GM19193 (cell line): ENCODE measurements around the gene DYNAP.

Source experiments
- POLR2A ChIP-seq: IDR thresholded peaks from 4 replicates; pipeline ENCODE4 v1.6.1; 2011; ENCODE audit not compliant: insufficient read depth, insufficient read length; ENCODE audit errors: extremely low read depth

Gene DYNAP, protein sequence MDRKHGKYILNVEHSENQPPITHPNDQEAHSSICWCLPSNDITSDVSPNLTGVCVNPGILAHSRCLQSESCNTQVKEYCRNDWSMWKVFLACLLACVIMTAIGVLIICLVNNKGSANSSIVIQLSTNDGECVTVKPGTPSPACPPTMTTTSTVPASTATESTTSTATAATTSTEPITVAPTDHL

DNA sequence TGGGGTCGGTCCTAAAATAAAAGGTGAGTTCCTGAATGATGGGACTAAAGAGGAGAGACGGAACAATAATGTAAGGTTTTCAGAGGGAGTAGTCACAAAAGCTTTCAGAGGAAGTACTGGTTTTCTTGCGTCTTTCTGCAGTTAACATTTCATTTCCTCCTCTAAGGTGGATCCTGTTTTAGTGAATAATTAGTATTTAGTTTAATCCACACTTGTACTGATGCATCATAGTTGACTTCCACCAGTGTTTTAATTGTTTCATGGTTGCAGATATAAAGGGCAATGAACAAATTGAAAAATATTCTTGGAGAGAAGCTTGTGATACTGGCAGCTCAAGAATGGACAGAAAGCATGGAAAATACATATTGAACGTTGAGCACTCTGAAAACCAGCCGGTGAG, at the start of gene DYNAP:
DYNAP (plus strand) TSS at position 301 of the 400 bp plus-strand sequence; CDS start at position 339, 38 bp downstream.
- no peak for TF ChIP-seq POLR2A

DNA sequence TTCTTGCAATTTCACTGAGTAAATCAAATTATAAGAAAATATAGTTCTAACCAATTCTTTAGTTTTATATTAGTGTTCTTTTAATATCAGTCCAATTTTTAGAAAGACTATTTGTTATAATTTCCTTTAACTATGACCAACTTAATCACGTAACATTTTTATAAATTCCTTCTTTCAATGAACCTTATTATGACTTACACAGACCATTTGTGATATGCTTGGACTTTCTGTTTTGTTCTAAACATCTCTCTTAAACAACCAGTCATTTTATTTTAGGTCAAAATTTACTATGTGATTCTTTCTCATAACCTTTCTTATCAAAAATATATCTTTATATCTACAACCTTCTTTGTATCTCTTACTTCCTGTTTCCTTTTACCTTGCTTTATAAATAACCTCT, 39.5 kb upstream of the DYNAP start:
- TF ChIP-seq POLR2A: no peak

- TF ChIP-seq POLR2A: no peak
Measured at GRCh38 chr18:54555286-54555685, 35.8 kb upstream of the DYNAP start.

DNA sequence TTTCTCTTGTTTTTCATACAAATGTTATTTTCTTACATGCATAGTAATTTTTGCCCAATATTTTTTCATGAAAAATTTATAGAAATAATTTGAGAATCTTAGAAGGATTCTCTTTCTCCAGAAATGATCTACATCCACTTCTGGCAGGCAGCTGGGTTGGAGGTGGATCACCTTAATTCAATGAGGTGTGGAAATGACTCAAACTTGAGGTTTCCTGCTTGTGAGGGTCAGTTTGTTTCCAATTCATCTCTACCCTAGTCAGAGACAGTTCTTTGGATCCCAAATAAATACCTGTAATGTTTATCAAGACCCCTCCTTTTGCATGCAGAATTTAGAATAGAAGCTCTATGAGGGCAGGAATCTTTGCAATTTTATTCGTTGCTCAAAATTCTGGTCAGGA, 35.0 kb upstream of the DYNAP start:
- TF ChIP-seq POLR2A: no peak

DNA sequence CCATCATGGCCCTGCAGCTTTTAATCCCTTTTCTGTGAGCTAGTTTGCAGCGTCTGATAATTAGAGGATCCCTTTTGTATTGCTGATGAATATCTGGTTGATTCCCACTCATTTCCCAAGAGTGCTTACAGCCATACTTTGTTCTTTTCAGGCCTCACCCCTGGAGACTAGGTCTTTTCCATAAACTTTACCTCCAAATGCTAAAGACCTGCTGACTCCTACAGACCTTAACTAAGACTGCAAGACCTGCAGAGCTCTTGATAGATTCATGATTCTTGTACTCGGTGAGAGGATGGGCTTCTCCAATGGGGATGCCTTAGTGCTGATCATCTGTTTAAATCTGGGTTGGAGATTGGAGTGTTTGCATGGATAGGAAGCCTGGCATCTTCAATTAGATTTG, 33.1 kb upstream of the DYNAP start:
- TF ChIP-seq POLR2A: no peak

GRCh38 chr18:54558609-54559585, 32.1 kb upstream of the DYNAP start:
- TF ChIP-seq POLR2A: no peak

DNA sequence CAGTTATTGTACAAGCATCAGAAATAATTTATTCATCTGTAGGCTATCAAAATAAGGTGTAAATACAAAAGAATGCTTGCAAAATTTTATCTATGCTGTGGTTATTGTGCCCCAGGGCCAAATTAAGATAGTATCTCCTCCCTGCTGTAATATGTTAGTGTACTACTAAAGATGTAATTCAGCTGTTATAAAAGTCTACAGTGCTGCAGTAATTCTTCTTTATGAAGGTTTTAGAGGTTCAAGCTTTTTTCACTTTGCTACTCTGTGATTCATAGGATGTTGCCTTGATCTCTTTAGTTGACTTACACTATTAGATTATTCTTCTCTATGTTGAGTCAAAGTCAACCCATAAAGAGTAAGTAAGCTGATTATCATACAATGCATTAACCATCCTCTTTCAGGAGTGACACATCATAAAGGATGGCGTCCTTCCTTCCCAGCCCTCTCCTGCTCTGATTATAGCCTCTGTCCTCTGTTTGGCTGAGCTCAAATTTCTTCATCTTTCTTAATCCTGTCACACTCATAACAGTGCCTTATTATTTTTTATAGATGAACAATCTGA, 29.3 kb upstream of the DYNAP start:
- no peak for TF ChIP-seq POLR2A

DNA sequence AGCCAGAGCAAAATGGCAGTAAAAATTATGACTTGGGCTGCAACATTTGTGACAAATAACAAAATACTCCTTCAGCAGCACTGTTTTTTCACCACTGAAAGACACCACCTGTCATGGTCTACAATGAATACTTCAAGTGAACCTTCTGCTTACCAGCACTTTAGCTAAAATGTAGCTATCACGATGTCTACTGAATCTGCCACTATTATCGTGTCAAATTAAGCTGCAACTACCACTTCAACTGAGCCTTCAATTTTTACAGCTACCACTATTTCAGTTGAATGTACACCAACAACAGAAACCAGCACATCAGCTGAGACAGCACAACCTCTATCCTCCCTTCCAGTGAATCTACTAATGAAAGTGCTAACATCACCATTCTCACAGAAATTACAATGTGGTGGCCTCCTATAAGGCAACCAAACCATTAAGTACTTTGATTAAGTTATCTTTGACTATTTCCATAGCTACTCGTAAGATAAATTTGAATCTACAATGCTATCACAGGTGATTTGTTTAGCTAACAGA, 10.8 kb upstream of the DYNAP start:
- TF ChIP-seq POLR2A: no peak

- no peak for TF ChIP-seq POLR2A
Measured at GRCh38 chr18:54584065-54584464, 7.0 kb upstream of the DYNAP start.

DNA sequence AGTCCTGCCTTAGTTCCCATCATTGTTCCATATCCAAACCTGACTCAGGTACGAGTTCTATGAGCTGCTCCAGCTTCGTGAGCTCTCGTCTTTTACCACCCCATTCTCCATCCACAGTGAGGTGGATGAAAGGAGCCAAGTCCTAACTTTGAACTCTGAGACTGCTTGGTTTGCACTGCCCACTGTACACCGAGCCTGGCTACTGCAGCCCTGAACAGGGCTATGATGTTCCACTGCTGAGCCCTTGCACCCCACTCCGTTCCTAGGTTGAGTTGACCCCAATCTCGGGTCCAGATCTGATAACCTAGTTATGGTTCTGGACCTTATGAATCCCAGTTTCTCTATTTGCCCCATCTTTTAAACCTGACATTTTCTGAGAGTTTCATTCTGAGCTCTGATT, 5.3 kb upstream of the DYNAP start:
- TF ChIP-seq POLR2A: no peak

DNA sequence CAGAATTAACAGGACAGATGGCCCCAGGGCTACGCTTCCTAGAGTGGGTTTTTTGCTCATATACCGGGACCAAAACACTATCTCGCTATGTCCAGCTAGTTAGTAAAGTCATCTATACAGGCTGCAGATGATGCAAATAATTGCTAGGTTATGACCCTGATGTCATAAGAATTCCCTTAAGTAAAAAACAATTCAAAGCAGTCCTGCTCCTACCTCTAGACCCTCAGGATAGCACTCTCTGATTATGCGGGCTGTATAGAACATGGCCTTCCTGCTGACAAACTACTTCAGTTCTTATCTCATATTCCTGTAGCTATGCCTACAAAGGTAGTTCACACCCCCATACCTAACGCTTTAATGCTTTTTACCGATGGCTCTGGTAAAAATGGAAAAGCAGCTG, 13.2 kb downstream of the DYNAP start:
- TF ChIP-seq POLR2A: no peak

DNA sequence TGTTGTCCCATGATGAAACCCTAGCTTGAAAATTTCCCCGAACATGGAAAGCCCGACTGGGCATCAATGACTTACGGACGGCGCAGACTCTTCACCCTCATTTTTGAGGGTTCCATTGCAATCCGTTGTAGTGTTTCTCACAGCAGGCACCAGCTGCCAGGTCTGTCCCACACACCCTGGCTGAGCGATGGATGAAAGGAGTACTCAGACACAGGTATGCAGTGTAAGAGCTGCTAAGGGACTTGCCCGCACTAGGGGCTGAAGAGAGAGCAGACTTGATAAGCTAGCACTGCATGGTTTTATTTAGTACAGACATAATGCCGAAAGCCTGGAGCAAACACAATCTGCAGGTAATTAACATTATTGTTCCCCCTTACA, 15.8 kb downstream of the DYNAP start:
- TF ChIP-seq POLR2A: no peak

DNA sequence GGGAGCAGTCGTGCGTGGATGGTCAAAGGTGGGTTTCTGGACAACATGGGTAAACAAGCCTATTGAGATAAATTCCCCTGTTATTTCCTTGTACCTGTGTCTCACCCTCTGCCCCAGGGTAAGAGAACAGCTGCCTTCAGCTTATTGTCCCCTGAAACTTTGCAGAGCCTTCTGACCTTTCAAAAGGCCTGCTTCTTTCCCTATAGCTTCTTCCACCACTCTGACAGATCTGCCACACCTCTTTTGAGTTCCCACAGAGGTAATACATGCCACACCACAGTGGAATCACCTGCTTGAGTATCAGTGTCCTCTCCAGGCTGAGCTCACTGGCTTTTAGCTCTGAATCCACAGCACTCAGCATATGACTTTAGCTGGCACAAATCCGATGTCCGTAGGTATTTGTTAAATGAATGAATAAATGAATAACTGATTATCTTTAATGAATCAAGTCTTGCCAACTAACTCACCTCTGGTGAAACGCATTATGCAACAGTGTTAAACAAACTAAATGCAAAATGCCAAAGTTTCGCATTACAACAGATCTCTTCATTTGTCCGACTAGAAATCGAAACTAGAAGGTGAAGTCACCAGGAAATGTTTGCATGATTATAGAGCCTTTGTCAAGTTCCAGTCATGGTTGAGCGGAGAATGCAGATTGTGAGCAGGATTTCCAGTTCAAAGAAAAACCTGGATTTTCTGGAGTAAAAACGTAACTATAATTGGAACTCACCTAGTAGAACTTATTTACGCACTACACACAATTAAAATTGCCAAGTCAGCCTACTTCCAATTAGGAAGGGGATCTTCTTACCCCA, 16.4 kb downstream of the DYNAP start:
- no peak for TF ChIP-seq POLR2A

- no peak for TF ChIP-seq POLR2A
Measured at GRCh38 chr18:54608028-54608642, 17.1 kb downstream of the DYNAP start.
